ENCODE measurements around the gene C9orf85.

GRCh38 chr9:71941060-71941568 is 29.7 kb downstream of the C9orf85 start:
- TF ChIP-seq POLR2AphosphoS5 (IDR thresholded peaks at IDR 0.05; ENCODE audit: low read depth): no peak
- TF ChIP-seq CTCF (IDR thresholded peaks at IDR 0.05; ENCODE audit: insufficient read depth, low read length): no peak
- no peak for TF ChIP-seq REST (IDR thresholded peaks at IDR 0.05; ENCODE audit: insufficient replicate concordance, low read depth)

All from HL-60 (cell line).